Smooth muscle cell of bladder (primary cell): Measurements from ENCODE around the gene BDKRB2. TPM values are rescaled to one million over a fixed set of nuclear protein-coding genes. Genes with fewer than 3 reads are reported as not detected.

Experiments used
- total RNA-seq: library from RNA; depleted of rRNA; stranded (reverse); fragments of >200 nt; gene quantifications from 2 replicates; pipeline ENCODE4 v1.2.3, GENCODE V29; 2014

Gene BDKRB2
- 38.6 and 68.3 TPM in 2 replicates for total RNA-seq

GRCh38 chr14:96204151-96205058, at the start of gene BDKRB2:
Gene BDKRB2, plus strand, starts transcription at chr14:96204839. Its CDS starts 32,269 bp downstream, at chr14:96237108.

GRCh38 chr14:96255501-96256366, 51.1 kb downstream of the BDKRB2 start, which contains the start of gene BDKRB1:
Gene BDKRB1, plus strand, starts transcription at chr14:96256210. Its CDS starts 7,473 bp downstream, at chr14:96263683.

Other genes starting within 250 kb of the BDKRB2 start
- 13.5 and 13.7 TPM in 2 replicates for gene C14orf132, start 165.5 kb upstream of the BDKRB2 start, total RNA-seq
- 31.6 and 33.1 TPM in 2 replicates for gene BDKRB1, start 51.4 kb downstream of the BDKRB2 start, total RNA-seq
- 22.0 and 24.4 TPM in 2 replicates for gene ATG2B, start 158.5 kb downstream of the BDKRB2 start, total RNA-seq
- gene GSKIP, start 158.7 kb downstream of the BDKRB2 start, total RNA-seq = 24.0 and 25.6 TPM in 2 replicates
- 0.28 and 0.74 TPM in 2 replicates for gene AK7, start 187.3 kb downstream of the BDKRB2 start, total RNA-seq